Astrocyte of the spinal cord (primary cell): Measurements from ENCODE around the gene IRF8.
"Not testable (repeated sequence)": the region's sequence is repeated elsewhere in the genome, so short reads cannot be mapped to it uniquely, and the experiment has no call there.

Experiments used
- DNase-seq: peaks from one replicate; pipeline ENCODE4 v3.0.0; 2011; ENCODE audit warnings: low read depth, low spot score
- H3K4me3 ChIP-seq: 2 replicates; pipeline ENCODE4 v1.5.1; 2011; ENCODE audit warnings: low read depth, mild to moderate bottlenecking, low read length, moderate library complexity
- CTCF ChIP-seq: IDR thresholded peaks from 2 replicates; pipeline ENCODE4 v1.5.1; 2012; ENCODE audit warnings: low read depth, mild to moderate bottlenecking, low read length, inconsistent platforms
- in situ Hi-C: cut with HindIII; loops from 2 replicates; pipeline ENCODE4 v1.10.0; 2017; ENCODE audit warnings: low sequenced_read_pairs

IRF8 gene

GRCh38 chr16:85854935-85855334, 44.0 kb upstream of the IRF8 start:
- H3K4me3 ChIP-seq = no peak overlapping the region
- no peak for DNase-seq
- TF ChIP-seq CTCF = no peak
- in situ Hi-C loops = no loop called here

- TF ChIP-seq CTCF = no peak
- no peak for DNase-seq
- H3K4me3 ChIP-seq = no peak overlapping the region
- in situ Hi-C loops = no loop called here
Observed at GRCh38 chr16:85856079-85856478, 42.9 kb upstream of the IRF8 start.

GRCh38 chr16:85856585-85856984, 42.4 kb upstream of the IRF8 start:
- in situ Hi-C loops = no loop called here
- TF ChIP-seq CTCF = no peak
- no peak for DNase-seq
- H3K4me3 ChIP-seq = no peak overlapping the region

GRCh38 chr16:85857406-85857805, 41.6 kb upstream of the IRF8 start:
- no peak overlapping the region for H3K4me3 ChIP-seq
- no peak for DNase-seq
- TF ChIP-seq CTCF = no peak
- in situ Hi-C loops = no loop called here

- DNase-seq, in situ Hi-C loops, H3K4me3 ChIP-seq: not testable (repeated sequence)
Observed at GRCh38 chr16:85858571-85858970, 40.4 kb upstream of the IRF8 start.

- in situ Hi-C loops = no loop called here
- TF ChIP-seq CTCF = no peak
- no peak for DNase-seq
- H3K4me3 ChIP-seq = no peak overlapping the region
Observed at GRCh38 chr16:85858984-85859817, 39.8 kb upstream of the IRF8 start.

- H3K4me3 ChIP-seq = no peak overlapping the region
- TF ChIP-seq CTCF = no peak
- DNase-seq = no peak
- in situ Hi-C loops = no loop called here
Observed at GRCh38 chr16:85859818-85860125, 39.2 kb upstream of the IRF8 start.
